Stomach (tissue), 9 donors: ENCODE results near the gene GYG2. TPM values are rescaled to one million over a fixed set of nuclear protein-coding genes. Genes with fewer than 3 reads are reported as not detected.
A peak's percentile ranks its signal among the peaks of the same experiment; 100 is the strongest.
"Not testable (repeated sequence)": the region's sequence is repeated elsewhere in the genome, so short reads cannot be mapped to it uniquely, and the experiment has no call there.

Source experiments
- DNase-seq, 2 donors: peaks; one replicate each; pipeline versions ENCODE4 v3.0.0 to v3.0.0-alpha.2; 2013 to 2019
- H3K27ac ChIP-seq, 5 donors: fragments of 200-600 bp in 4 of 5; sonication (generic) in 4 of 5; one replicate each; pipeline ENCODE4 v1.5.1; 2013 to 2019; ENCODE audit warnings: mild to moderate bottlenecking in 1 of 5, moderate library complexity in 1 of 5
- H3K27me3 ChIP-seq, 3 donors: fragments of 200-600 bp; sonication (generic); one replicate each; pipeline ENCODE4 v1.5.1; 2017 to 2019; ENCODE audit warnings: mixed run types in 1 of 3
- H3K36me3 ChIP-seq, 4 donors: fragments of 200-600 bp; sonication (generic); 1 replicate in 3 of 4; 2 replicates in 1 of 4; pipeline ENCODE4 v1.5.1; 2016 to 2019
- H3K4me1 ChIP-seq, 4 donors: fragments of 200-600 bp; sonication (generic); one replicate each; pipeline ENCODE4 v1.5.1; 2016 to 2019
- H3K4me3 ChIP-seq, 4 donors: fragments of 200-600 bp; sonication (generic) in 3 of 4; one replicate each; pipeline ENCODE4 v1.5.1; 2016 to 2019; ENCODE audit warnings: mild to moderate bottlenecking in 1 of 4
- H3K9me3 ChIP-seq, 4 donors: fragments of 200-600 bp; sonication (generic); one replicate each; pipeline ENCODE4 v1.5.1; 2016 to 2019
- CTCF ChIP-seq, 7 experiments: fragments of 450-650 bp in 4 of 7; fragments of 200-600 bp in 3 of 7; sonication (generic) in 3 of 7; IDR thresholded peaks; one replicate each; pipeline ENCODE4 v1.5.1; 2016 to 2019; ENCODE audit warnings: antibody characterized with exemption in 7 of 7, control low read depth in 2 of 7, mild to moderate bottlenecking in 1 of 7
- EP300 ChIP-seq: sonication (generic); formaldehyde crosslinking; IDR thresholded peaks from one replicate; pipeline ENCODE4 v1.6.1; 2017; ENCODE audit warnings: antibody characterized with exemption
- POLR2A ChIP-seq, 4 donors: fragments of 450-650 bp; IDR thresholded peaks; one replicate each; pipeline ENCODE4 v1.6.1; 2016; ENCODE audit warnings: antibody characterized with exemption in 4 of 4, control low read depth in 2 of 4, mild to moderate bottlenecking in 1 of 4, moderate library complexity in 1 of 4
- POLR2AphosphoS5 ChIP-seq, 3 donors: sonication (generic); formaldehyde crosslinking; IDR thresholded peaks; one replicate each; pipeline ENCODE4 v1.6.1; 2016; ENCODE audit warnings: antibody characterized with exemption in 3 of 3
- WGBS, 5 donors: extraction: QIAGEN DNeasy Blood & Tissue Kit in 3 of 5; methylation state at CpG; one replicate each; pipeline versions ENCODE4 v1.1.5 to v1.1.7; 2013 to 2018; 5-methylcytosine and 5-hydroxymethylcytosine counted together
- intact Hi-C: fragments of 100-400 bp; cut with DNase I; formaldehyde crosslinking; loops from one replicate; pipeline ENCODE4 v1.15.1; 2023; ENCODE audit warnings: low total_unique reads
- polyA plus RNA-seq, 3 donors: library from polyadenylated mRNA; stranded (reverse); fragments of 200-250 nt; gene quantifications; one replicate each; pipeline ENCODE4 v1.2.3, GENCODE V29; 2013
- total RNA-seq, 5 donors: library from RNA; depleted of rRNA; stranded (reverse); fragments of >200 nt; gene quantifications; one replicate each; pipeline versions ENCODE4 v1.1.0 to v1.2.3, GENCODE V29; 2014 to 2016
- donor health status: healthy with polysubstance abuse.
- donor health status: Bipolar disorder and iron deficiency.
- donor health status: healthy.

Gene GYG2
- total and polyA plus RNA-seq, 8 donors = 2.2 to 6.2 (median 5.5) TPM

- Histone ChIP-seq H3K27ac (peak overlapping the region in 4 of 5 donors; percentile 20 to 74 (median 48)), H3K4me1 (peaks cover 0 to 29% (median 16%) of the 10 kb centered on the region in 4 donors), H3K27me3 (no peaks in the 10 kb centered on the region), H3K9me3 (no peaks in the 10 kb centered on the region), H3K4me3 (peak overlapping the region; percentile 32 to 44 (median 38)), H3K36me3 (no peaks in the 10 kb centered on the region)
- 28 to 51% (median 43%) methylated on average over 11 of the region's 11 CpGs for WGBS, 5 donors
- intact Hi-C loops = no loop called here
- DNase-seq = no peak
- TF ChIP-seq EP300 = no peak
- no peak for TF ChIP-seq POLR2A (IDR thresholded peaks at IDR 0.05)
- TF ChIP-seq CTCF (IDR thresholded peaks at IDR 0.05) = no peak
- TF ChIP-seq POLR2AphosphoS5 (IDR thresholded peaks at IDR 0.05) = no peak
Measured at GRCh38 chrX:2889045-2889605, 60.4 kb downstream of the GYG2 start.

- peak; percentile 28 to 66 for DNase-seq
- H3K27ac ChIP-seq = peak overlapping the region; percentile 20 to 74 (median 43)
- peaks cover 0 to 36% (median 23%) of the 10 kb centered on the region in 4 donors for H3K4me1 ChIP-seq
- H3K27me3 ChIP-seq, H3K36me3 ChIP-seq, intact Hi-C loops, H3K9me3 ChIP-seq: not testable (repeated sequence)
- H3K4me3 ChIP-seq = peak overlapping the region; percentile 32 to 44 (median 38)
- peak in 2 of 7 experiments; percentile 31 to 40 for TF ChIP-seq CTCF (IDR thresholded peaks at IDR 0.05)
- WGBS, 5 donors = 17 to 29% (median 21%) methylated on average over 15 of the region's 15 CpGs
Measured at GRCh38 chrX:2889706-2890490, 61.2 kb downstream of the GYG2 start.

GRCh38 chrX:2890536-2891460 lies 62.1 kb downstream of the GYG2 start:
- intact Hi-C loops, H3K9me3 ChIP-seq, H3K4me3 ChIP-seq, H3K36me3 ChIP-seq, DNase-seq, H3K27me3 ChIP-seq: not testable (repeated sequence)
- H3K27ac ChIP-seq = peak overlapping the region in 4 of 5 donors; percentile 18 to 74 (median 39)
- WGBS, 5 donors = 33 to 63% (median 38%) methylated on average over 16 to 20 of the region's 22 CpGs
- peaks cover 0 to 45% (median 28%) of the 10 kb centered on the region in 4 donors for H3K4me1 ChIP-seq

GRCh38 chrX:2892816-2893215 lies 64.1 kb downstream of the GYG2 start:
- WGBS, 5 donors = 75 to 81% (median 80%) methylated on average over 5 of the region's 5 CpGs
- Histone ChIP-seq H3K9me3 (no peaks in the 10 kb centered on the region), H3K27ac (peak overlapping the region in 3 of 5 donors; percentile 25 to 56 (median 47)), H3K27me3 (no peaks in the 10 kb centered on the region), H3K4me3 (no peak overlapping the region), H3K4me1 (peaks cover 0 to 61% (median 37%) of the 10 kb centered on the region in 4 donors), H3K36me3 (no peaks in the 10 kb centered on the region)
- intact Hi-C loops = no loop called here
- TF ChIP-seq POLR2A (IDR thresholded peaks at IDR 0.05) (no peak), CTCF (IDR thresholded peaks at IDR 0.05) (no peak)
- DNase-seq = no peak
